Neuronal stem cell (in vitro differentiated cells): ENCODE measurements around the gene DPH2.

Experiments
- DNase-seq: peaks from one replicate; pipeline ENCODE4 v3.0.0-alpha.2; 2013; ENCODE audit warnings: low spot score
- H2AFZ ChIP-seq: one replicate; pipeline ENCODE4 v1.6.1; 2013; ENCODE audit warnings: mild to moderate bottlenecking, low read length, inconsistent platforms
- H2AK5ac ChIP-seq: 2 replicates; pipeline ENCODE4 v1.6.1; 2013; ENCODE audit warnings: low read depth, mild to moderate bottlenecking, inconsistent platforms, low read length, moderate library complexity, mixed read lengths
- H2BK120ac ChIP-seq: 2 replicates; pipeline ENCODE4 v1.6.1; 2013; ENCODE audit warnings: low read depth, mild to moderate bottlenecking, inconsistent platforms, low read length, moderate library complexity, mixed read lengths
- H2BK12ac ChIP-seq: one replicate; pipeline ENCODE4 v1.6.1; 2013; ENCODE audit warnings: low read length, inconsistent platforms
- H2BK15ac ChIP-seq: 2 replicates; pipeline ENCODE4 v1.6.1; 2013; ENCODE audit warnings: mild to moderate bottlenecking, low read length, inconsistent platforms, mixed read lengths
- H2BK5ac ChIP-seq: one replicate; pipeline ENCODE4 v1.6.1; 2013; ENCODE audit warnings: inconsistent platforms, mild to moderate bottlenecking, low read length, moderate library complexity
- H3K14ac ChIP-seq: one replicate; pipeline ENCODE4 v1.6.1; 2013; ENCODE audit warnings: low read length, inconsistent platforms
- H3K18ac ChIP-seq: 2 replicates; pipeline ENCODE4 v1.6.1; 2013; ENCODE audit warnings: low read length, inconsistent platforms
- H3K23ac ChIP-seq: 2 replicates; pipeline ENCODE4 v1.6.1; 2013; ENCODE audit warnings: low read depth, mild to moderate bottlenecking, mixed read lengths, low read length, inconsistent platforms; ENCODE audit not compliant: poor library complexity
- H3K27ac ChIP-seq: replicated peaks from 3 replicates; pipeline ENCODE4 v1.5.1; 2013; ENCODE audit warnings: low read length, inconsistent platforms
- H3K27me3 ChIP-seq, 3 experiments: 2 replicates each; pipeline ENCODE4 v1.6.1; 2013; ENCODE audit warnings: low read length in 3 of 3, mild to moderate bottlenecking in 2 of 3, inconsistent platforms in 1 of 3, low read depth in 1 of 3, mixed read lengths in 1 of 3, moderate library complexity in 1 of 3; ENCODE audit not compliant: control insufficient read depth in 3 of 3, insufficient read depth in 3 of 3
- H3K36me3 ChIP-seq, 2 donors: replicated peaks in 1 of 2; 2 replicates each; pipeline ENCODE4 v1.6.1; 2013; ENCODE audit warnings: low read length in 2 of 2; ENCODE audit not compliant: control insufficient read depth in 2 of 2, insufficient read depth in 2 of 2
- H3K4ac ChIP-seq: 2 replicates; pipeline ENCODE4 v1.6.1; 2013; ENCODE audit warnings: inconsistent platforms, mild to moderate bottlenecking, low read length, moderate library complexity
- H3K4me1 ChIP-seq, 2 donors: 1 replicate in 1 of 2; 2 replicates in 1 of 2; pipeline ENCODE4 v1.6.1; 2013; ENCODE audit warnings: low read length in 2 of 2, low read depth in 1 of 2; ENCODE audit not compliant: control insufficient read depth in 2 of 2, insufficient read depth in 1 of 2
- H3K4me2 ChIP-seq: one replicate; pipeline ENCODE4 v1.6.1; 2013; ENCODE audit warnings: mild to moderate bottlenecking, low read length, inconsistent platforms; ENCODE audit not compliant: insufficient read depth, poor library complexity, severe bottlenecking
- H3K4me3 ChIP-seq, 2 donors: 2 replicates each; pipeline ENCODE4 v1.5.1; 2013; ENCODE audit warnings: low read length in 2 of 2, mild to moderate bottlenecking in 2 of 2, inconsistent platforms in 1 of 2, moderate library complexity in 1 of 2
- H3K79me1 ChIP-seq: one replicate; pipeline ENCODE4 v1.6.1; 2013; ENCODE audit warnings: low read depth, mild to moderate bottlenecking, inconsistent platforms, low read length, moderate library complexity
- H3K9ac ChIP-seq: one replicate; pipeline ENCODE4 v1.6.1; 2013; ENCODE audit warnings: mild to moderate bottlenecking, low read depth, low read length, inconsistent platforms; ENCODE audit not compliant: poor library complexity
- H3K9me3 ChIP-seq, 2 donors: replicated peaks in 1 of 2; 2 replicates each; pipeline versions ENCODE3 to v1.6.1; 2013; ENCODE audit warnings: low read length in 2 of 2, mild to moderate bottlenecking in 2 of 2, inconsistent platforms in 1 of 2, low read depth in 1 of 2, mixed read lengths in 1 of 2, moderate library complexity in 1 of 2; ENCODE audit not compliant: control insufficient read depth in 2 of 2, insufficient read depth in 1 of 2
- H4K8ac ChIP-seq: one replicate; pipeline ENCODE4 v1.6.1; 2013; ENCODE audit warnings: low read depth, mild to moderate bottlenecking, inconsistent platforms, low read length, moderate library complexity
- H4K91ac ChIP-seq: one replicate; pipeline ENCODE4 v1.6.1; 2013; ENCODE audit warnings: low read length, low read depth, mild to moderate bottlenecking, inconsistent platforms; ENCODE audit not compliant: poor library complexity
- WGBS, 2 donors: extraction: QIAGEN DNeasy Blood & Tissue Kit; methylation state at CpG; one replicate each; pipeline ENCODE4 v1.1.7; 2013; ENCODE audit warnings: missing lambda C conversion rate in 2 of 2, mixed read lengths in 1 of 2; ENCODE audit not compliant: insufficient read length in 2 of 2, insufficient replicate concordance in 1 of 2; ENCODE audit errors: extremely low coverage in 2 of 2; 5-methylcytosine and 5-hydroxymethylcytosine counted together

The DPH2 gene

GRCh38 chr1:44002165-44002564 is 32.4 kb downstream of the DPH2 start:
- H3K27ac ChIP-seq, result no peak overlapping the region
- WGBS, 2 donors, result no CpG with 5 or more reads among the region's 8 CpGs
- DNase-seq, result no peak
- no peak overlapping the region for H2BK12ac ChIP-seq
- H3K4me3 ChIP-seq, result no peak overlapping the region
- H3K4ac ChIP-seq, result no peak overlapping the region
- H3K9me3 ChIP-seq, result no peaks in the 10 kb centered on the region
- H3K36me3 ChIP-seq, result peaks cover 0 to 34% of the 10 kb centered on the region in 2 donors
- H4K8ac ChIP-seq, result no peak overlapping the region
- H3K23ac ChIP-seq, result no peak overlapping the region
- H3K4me1 ChIP-seq, result peaks cover 1 to 3% of the 10 kb centered on the region in 2 donors
- H2AFZ ChIP-seq, result no peak overlapping the region
- H4K91ac ChIP-seq, result no peak overlapping the region
- no peaks in the 10 kb centered on the region for H3K27me3 ChIP-seq
- no peak overlapping the region for H3K18ac ChIP-seq
- H2BK15ac ChIP-seq, result no peak overlapping the region
- no peak overlapping the region for H3K9ac ChIP-seq
- no peak overlapping the region for H2BK5ac ChIP-seq
- no peak overlapping the region for H3K4me2 ChIP-seq
- no peak overlapping the region for H2BK120ac ChIP-seq
- no peak overlapping the region for H3K14ac ChIP-seq
- H3K79me1 ChIP-seq, result peaks cover 1% of the 10 kb centered on the region
- H2AK5ac ChIP-seq, result no peak overlapping the region

DNA sequence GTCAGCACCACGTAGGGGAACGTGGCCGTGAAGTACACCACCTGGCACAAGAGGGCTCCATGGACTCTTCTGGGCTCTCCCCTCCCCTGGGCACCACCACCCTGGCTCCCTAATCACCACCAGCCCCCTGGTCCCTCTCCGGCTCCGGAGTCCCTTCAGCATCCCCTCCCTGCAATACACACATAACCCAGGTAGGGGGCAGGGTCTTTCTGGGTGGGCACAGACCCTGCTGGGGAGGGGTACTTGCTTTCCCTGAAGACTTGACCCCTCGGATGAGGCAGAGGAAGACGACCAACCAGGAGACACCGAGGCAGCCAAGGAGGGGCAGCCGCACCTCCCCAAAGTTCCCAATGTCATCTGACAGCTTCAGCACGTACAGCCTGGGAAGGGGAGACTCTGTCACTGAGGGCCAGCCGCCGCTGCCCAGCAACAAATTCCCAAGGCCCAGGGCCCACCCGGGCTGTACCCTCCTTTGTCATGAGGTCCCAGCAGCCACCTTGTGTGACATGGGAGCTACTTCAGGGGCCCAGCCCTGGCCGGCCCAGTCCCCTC is 32.9 kb downstream of the DPH2 start:
- Histone ChIP-seq H3K4me1 (peaks cover 0 to under 1% of the 10 kb centered on the region in 2 donors), H3K36me3 (peaks cover 0 to 32% of the 10 kb centered on the region in 2 donors), H3K4ac (no peak overlapping the region), H3K4me3 (no peak overlapping the region), H2BK120ac (no peak overlapping the region), H3K27me3 (no peaks in the 10 kb centered on the region), H2AFZ (no peak overlapping the region), H3K9ac (no peak overlapping the region), H3K27ac (no peak overlapping the region), H4K91ac (no peak overlapping the region), H3K9me3 (no peaks in the 10 kb centered on the region), H3K18ac (peak overlapping the region; percentile 16), H2BK12ac (no peak overlapping the region), H3K4me2 (no peak overlapping the region), H3K79me1 (no peaks in the 10 kb centered on the region), H3K14ac (no peak overlapping the region), H2BK5ac (no peak overlapping the region), H4K8ac (no peak overlapping the region), H2BK15ac (no peak overlapping the region), H3K23ac (peak overlapping the region; percentile 62), H2AK5ac (no peak overlapping the region)
- DNase-seq, result no peak
- WGBS, 2 donors, result no CpG with 5 or more reads among the region's 14 CpGs

- no peak overlapping the region for H3K14ac ChIP-seq
- H3K4me2 ChIP-seq, result no peak overlapping the region
- H3K18ac ChIP-seq, result no peak overlapping the region
- H2AK5ac ChIP-seq, result no peak overlapping the region
- peaks cover 0 to 21% of the 10 kb centered on the region in 2 donors for H3K36me3 ChIP-seq
- no peaks in the 10 kb centered on the region for H3K9me3 ChIP-seq
- no peak overlapping the region for H2BK15ac ChIP-seq
- no peak overlapping the region for H4K8ac ChIP-seq
- WGBS, 2 donors, result no CpG with 5 or more reads among the region's 12 CpGs
- H2BK5ac ChIP-seq, result no peak overlapping the region
- no peak overlapping the region for H4K91ac ChIP-seq
- no peak overlapping the region for H3K4me3 ChIP-seq
- H3K27me3 ChIP-seq, result no peaks in the 10 kb centered on the region
- no peak for DNase-seq
- no peak overlapping the region for H2BK120ac ChIP-seq
- H3K4me1 ChIP-seq, result peaks cover 0 to 3% of the 10 kb centered on the region in 2 donors
- peaks cover 5% of the 10 kb centered on the region for H3K79me1 ChIP-seq
- H3K27ac ChIP-seq, result no peak overlapping the region
- H2AFZ ChIP-seq, result no peak overlapping the region
- H3K23ac ChIP-seq, result peak overlapping the region; percentile 31
- no peak overlapping the region for H3K4ac ChIP-seq
- H3K9ac ChIP-seq, result no peak overlapping the region
- peak overlapping the region; percentile 73 for H2BK12ac ChIP-seq
Observed at GRCh38 chr1:44008259-44008658, 38.4 kb downstream of the DPH2 start.

- DNase-seq, result no peak
- Histone ChIP-seq H3K4me2 (peak overlapping the region; percentile 11), H4K8ac (no peak overlapping the region), H2BK15ac (peak overlapping the region; percentile 49), H4K91ac (no peak overlapping the region), H3K27me3 (no peaks in the 10 kb centered on the region), H3K23ac (peak overlapping the region; percentile 65), H2BK5ac (peak overlapping the region; percentile 66), H2BK12ac (no peak overlapping the region), H2AK5ac (peak overlapping the region; percentile 92), H3K79me1 (peaks cover 5% of the 10 kb centered on the region), H3K36me3 (peaks cover 0 to 19% of the 10 kb centered on the region in 2 donors), H3K4me3 (no peak overlapping the region), H3K4me1 (peaks cover 4 to 12% of the 10 kb centered on the region in 2 donors), H3K18ac (peak overlapping the region; percentile 82), H2BK120ac (no peak overlapping the region), H3K9me3 (no peaks in the 10 kb centered on the region), H2AFZ (no peak overlapping the region), H3K14ac (peak overlapping the region; percentile 56), H3K27ac (no peak overlapping the region), H3K4ac (no peak overlapping the region), H3K9ac (peak overlapping the region; percentile 40)
- WGBS, 2 donors, result no CpG with 5 or more reads among the region's 11 CpGs
Observed at GRCh38 chr1:44010935-44011471, 41.2 kb downstream of the DPH2 start.
